Activated CD4-positive, alpha-beta T cell treated with anti-CD3 and anti-CD28 coated beads, Interleukin-10, Interleukin-2, amounts not matched to agents 100 ng/mL and 50 ng/mL, durations not matched to agents 16 hours and 8 hours (primary cell): ENCODE measurements around the gene CNFN.

ENCODE experiments used
- DNase-seq: peaks from one replicate; pipeline ENCODE4 v3.0.0-alpha.2; 2020

CNFN gene

GRCh38 chr19:42407816-42408175 lies 17.7 kb upstream of the CNFN start:
- no peak for DNase-seq

DNA sequence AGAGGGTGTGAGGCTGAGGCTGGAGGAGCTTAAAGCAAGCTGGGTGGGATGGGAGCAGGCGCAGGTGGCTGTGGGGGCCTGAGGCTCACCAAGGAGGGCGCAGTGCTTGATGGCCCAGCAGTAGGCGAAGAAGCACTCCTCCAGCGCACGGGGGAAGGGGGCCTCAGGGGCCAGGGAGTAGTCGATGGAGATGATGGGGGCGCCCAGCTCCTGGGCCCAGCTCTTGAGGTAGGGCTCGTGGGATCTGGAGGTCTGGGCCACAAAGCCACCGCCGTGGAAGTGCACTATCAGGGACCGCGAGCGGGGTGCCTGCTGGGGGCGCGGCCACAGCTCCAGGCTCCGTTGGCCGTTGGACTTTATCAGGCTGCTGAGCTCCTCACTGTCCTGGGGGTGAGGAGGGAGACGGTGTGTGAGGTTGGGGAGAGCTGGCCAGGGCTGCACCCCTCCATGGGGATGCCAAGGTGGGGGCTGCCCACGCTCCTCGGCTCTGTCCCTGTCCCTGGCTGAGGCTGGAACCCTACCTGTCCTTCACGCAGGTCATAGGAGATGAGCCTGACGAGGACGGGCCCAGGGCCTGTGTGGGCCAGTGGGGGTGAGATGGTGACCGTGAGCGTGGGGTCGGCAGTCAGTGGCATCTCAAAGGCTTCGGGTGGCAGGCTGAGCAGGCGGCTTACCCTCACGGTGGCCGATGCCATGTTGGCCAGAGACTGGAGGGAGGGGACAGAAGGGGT lies 17.2 kb upstream of the CNFN start:
- no peak for DNase-seq

DNA sequence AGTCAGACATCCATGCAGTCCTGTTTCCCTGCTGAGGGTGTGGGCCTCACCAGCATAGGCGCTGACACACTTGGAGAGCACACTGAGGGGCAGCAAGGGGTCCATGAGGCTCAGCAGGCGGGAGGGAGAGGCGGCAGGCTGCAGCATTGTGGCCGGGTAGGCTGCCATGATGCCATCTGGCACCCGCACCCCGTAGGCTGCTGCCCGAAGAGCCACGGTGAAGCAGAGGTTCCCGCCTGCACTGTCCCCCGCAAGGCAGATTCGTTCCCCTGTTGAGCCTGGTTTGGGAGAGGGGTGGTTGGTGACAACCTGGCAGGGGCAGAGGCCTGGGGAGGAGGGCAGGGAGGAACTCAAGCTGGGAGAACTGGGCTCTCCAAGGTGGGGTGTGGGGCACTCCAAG lies 16.0 kb upstream of the CNFN start:
- no peak for DNase-seq

DNA sequence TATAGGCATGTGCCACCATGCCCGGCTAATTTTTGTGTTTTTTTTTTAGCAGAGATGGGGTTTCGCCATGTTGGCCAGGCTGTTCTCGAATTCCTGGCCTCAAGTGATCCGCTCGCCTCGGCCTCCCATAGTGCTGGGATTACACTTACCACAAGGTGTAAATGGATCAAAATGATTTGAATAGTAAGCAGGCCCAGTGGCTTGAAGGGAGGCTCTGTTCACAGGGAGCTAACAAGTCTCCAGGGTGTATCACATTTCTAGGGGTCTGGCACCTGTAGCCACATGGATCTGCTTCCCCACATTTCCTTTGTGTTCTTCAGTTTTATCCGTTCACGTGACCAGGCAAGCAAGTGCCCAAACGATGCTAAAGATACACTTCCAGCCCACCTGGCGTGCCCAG lies 13.5 kb upstream of the CNFN start:
- no peak for DNase-seq

DNA sequence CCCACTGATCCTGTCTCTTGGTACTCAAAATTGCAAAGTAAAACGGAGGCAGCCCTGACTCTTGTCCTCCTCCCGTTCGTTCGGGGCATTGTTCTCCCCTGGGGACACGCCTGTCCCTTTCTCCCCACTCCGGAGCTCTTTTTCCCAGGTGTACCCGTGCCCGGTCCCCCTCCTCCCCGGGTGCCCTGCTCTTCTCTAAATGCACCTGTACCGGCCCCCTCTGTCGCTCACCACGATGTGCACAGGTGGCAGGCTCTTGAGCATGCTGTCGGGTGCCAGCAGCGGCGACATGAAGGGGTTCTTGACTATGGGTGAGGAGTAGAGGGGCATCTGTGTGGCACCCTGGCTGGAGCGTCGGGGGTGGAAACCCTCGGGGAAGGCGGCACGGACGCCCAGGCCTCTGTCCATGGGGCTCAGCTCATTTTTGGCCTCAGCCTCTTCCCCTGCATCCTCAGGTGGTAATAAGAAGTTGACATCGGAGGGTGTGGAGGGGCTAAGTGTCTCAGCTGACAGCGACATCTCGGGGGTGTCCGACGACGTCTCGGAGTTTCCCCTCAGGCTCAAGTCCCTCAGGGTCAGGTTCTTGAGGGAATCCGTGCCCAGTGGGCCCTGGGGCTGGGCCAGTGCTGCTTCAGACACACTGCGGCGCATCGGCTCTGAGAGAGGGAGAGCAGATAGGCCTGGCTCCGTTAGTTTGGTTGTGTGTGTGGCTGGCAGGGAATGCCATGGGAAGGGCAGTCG lies 12.4 kb upstream of the CNFN start:
- DNase-seq = no peak

GRCh38 chr19:42401365-42402303 lies 11.5 kb upstream of the CNFN start:
- peak; percentile 74 for DNase-seq

DNA sequence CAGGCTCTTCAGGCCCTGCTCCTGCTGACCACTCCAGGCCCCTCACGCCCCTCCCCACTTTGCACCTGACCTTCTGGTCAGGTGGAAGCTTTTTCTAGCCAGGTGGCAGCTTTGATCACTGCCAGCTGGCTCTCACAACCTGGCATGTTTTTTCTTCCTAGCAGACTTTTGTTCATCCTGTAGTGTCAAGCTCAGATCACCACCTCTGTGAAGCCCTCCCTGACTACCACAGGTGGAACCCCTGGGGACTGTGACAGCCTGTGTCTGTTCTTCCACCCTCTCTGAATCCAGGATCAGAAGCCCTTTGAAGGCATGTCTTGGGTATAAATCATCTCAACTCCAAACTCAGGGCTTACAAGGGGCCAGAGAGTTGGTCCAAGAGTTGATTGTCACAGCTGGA lies 10.3 kb upstream of the CNFN start:
- no peak for DNase-seq

DNA sequence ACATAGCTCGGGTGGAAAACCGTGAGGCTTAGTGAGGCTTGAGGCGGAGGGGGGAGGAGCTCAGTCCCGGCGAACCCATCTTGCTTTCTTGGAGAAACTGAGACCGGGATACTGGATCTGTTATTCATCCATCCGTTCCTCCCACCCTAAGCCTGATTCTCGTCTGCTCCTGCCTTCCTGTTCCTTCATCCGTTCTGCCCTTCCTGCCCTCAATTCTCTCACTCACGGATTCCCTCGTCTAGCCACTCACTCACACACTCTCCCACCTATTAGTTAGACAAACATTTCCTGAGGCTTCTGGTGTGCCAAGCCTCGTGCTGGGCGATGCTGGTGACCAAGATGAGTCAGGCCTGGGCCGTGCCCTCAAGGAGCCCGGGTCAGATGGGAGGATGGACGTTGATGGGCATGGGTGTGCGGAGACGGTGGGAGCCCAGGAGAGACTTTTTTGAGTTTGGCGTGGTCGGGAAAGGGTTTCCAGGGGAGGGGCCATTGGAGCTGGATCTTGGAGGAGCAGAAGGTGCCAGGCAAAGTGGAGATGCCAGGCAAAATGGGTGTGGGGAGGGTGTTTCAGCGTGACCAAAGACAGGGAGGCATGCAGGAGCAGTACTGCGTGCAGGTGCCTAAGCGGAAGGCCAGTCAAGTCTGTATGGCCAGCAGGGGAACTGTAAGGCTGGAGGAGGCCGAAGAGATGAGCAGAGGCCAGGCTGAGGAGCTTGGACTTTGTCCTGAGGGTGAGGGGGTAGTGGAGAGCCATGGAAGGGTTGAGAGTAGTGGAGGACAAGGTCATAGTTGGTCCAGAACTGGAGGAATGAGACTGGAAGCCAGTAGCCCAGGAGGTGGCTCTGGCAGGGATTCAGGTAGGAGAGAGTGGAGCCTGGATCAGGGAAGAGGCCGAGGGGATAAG lies 7.4 kb upstream of the CNFN start:
- DNase-seq = peak; percentile 24

DNA sequence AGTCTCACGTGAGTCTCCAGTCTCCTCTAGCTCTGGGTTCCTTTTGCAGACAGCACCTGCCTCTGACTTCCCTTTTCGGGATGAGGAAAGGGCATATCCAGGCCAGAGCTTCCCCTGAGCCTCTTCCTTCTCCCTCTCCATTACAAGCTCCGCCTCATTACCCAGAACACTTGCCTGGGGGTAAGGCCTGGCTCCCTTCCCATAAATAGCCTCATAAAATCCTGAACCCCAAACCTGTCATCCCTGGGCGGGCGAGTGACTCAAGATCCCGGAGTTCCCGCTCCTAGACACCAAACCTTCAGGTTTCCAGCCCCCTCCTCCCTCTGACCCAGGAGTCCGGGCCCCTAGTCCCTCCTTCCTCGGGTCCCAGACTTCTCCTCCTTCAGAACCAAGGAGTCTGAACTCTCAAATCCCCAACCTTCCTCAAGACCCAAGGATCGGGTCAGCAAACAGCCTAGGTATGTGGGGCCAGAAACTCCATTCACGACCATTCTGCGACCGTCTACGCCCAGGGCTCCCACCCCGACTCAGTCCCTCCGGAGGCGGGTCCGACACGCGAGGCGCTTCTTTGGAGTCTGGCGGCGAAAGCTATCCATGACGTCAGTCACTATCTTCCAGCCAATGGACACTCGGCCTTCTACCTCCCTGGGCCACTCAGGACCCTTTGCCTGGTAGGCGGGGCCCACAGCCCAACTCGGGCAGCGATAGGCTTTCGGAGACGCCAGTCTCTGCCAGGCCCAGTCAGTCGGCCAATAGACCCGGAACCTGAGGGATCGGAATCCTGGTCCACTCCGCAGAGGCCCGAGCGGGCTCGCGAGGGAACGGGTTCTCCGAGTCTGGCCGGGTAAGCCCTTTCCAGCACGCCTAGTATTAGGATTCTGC lies 6.5 kb upstream of the CNFN start:
- peak; percentile 100 for DNase-seq

DNA sequence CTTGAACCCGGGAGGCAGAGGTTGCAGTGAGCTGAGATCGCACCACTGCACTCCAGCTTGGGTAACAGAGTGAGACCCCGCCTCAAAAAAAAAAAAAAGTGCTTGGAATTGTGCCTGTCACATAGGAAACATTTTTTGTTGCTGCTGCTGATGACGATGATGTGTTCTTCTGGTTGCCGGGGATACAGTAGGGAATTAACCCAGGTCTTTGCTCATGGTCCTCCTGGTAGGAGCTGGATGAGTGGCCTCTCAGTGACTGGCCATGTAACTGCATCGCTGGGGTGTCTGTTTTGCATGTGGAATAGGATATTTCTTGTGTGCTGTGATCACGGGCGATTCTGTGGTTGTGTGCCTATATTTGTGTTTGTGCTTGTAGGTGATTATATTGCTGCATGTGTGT lies 4.7 kb upstream of the CNFN start:
- no peak for DNase-seq

DNA sequence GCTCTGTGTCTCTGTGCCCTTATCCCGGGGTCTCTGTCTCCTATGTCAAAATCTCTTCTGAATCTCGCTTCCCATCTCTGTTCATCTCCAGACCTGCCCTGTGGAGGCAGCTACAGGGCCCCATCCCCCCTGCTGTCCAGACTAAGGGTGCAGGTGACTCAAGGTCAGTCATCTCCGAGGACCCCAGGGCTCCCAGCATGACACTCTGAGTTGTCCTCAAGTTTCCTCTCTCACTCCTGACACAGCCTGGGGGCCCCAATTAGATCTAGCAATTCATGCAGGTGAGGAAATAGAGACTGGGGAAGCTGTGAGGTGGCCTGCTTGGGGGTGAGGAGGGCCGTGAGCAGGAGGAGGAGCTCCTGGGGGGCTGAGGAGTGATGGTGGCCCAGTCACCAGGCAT lies 2.1 kb upstream of the CNFN start:
- DNase-seq = no peak

DNA sequence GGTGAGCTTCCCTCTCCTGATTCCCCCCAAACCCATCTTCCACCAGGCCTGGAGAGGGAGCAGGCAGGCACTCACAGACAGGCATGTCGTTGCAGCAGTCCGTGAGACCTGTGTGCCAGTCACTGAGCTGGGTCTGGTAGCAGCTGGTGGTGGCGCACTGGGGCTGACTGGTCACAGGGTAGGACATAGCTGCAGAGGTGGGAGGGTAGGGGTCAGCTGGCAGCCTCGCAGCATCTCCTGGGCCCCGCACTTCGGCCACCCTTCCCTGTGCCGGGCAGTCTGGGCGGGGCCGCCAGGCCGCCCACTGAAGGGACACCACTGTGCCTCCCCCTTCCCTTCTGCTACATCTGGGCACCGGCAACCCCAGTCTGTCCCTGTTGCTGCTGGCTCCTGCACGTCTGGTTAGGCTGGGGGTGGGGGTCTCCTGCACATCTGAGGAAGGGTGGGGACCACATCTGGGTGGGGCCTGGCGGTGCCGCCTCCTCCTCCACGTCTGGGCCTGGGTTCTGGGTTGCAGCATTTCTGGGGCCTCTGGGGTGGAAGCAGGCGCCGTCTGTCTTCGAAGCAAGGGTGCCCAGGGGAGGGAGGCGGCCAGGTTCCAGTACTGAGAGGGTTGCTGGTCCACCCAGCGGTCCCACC lies 1.1 kb downstream of the CNFN start:
- no peak for DNase-seq

DNA sequence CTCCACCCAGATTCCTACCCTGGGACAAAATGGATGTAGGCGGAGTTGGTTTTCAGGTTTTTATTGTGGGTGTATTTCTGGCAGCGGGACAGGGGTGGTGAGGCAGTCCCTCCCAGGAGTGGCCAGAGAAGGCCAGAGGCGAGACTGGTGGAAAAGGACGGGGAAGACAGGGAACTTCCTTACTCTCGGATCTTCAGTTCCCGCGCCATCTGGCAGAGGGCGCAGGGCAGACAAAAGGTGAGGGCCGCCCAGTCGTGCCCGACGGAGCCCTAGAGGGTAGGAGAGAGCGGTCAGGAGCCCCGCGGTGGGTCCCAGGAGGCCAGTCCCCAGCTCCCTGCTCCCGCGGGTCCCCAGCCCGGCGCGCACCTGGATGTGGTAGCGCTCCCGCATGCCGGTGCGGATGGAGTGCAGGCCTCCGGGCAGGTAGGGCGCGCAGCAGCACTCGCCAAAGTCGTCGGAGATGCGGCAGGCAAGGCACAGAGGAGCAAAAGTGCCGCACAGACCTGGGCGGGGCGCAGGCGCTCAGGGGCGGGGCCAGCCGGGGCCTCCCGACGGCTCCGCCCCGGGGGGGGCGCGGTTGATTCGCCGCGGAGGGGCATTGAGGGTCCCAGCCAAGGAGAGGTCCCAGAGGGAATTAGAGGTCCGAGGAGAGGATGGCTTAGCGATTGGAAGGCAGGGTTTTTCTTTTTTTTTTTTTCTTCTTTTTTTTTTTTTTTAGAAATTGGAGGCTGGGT lies 3.0 kb downstream of the CNFN start:
- DNase-seq = peak; percentile 64

- DNase-seq = no peak
Observed at GRCh38 chr19:42380155-42380554, 9.9 kb downstream of the CNFN start.

GRCh38 chr19:42378225-42379215 lies 11.6 kb downstream of the CNFN start:
- no peak for DNase-seq

DNA sequence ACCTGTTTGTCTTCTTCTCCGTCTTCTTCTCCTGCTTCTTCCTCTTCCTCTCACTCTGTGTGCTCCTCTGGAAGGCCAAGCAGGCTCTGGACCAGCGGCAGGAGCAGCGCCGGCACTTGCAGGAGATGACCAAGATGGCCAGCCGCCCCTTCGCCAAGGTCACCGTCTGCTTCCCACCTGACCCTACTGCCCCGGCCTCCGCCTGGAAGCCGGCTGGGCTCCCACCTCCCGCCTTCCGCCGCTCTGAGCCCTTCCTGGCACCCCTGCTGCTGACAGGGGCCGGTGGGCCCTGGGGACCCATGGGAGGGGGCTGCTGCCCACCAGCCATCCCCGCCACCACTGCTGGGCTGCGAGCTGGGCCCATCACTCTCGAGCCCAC lies 13.9 kb downstream of the CNFN start:
- no peak for DNase-seq

GRCh38 chr19:42375415-42376176 lies 14.5 kb downstream of the CNFN start:
- DNase-seq = no peak

DNA sequence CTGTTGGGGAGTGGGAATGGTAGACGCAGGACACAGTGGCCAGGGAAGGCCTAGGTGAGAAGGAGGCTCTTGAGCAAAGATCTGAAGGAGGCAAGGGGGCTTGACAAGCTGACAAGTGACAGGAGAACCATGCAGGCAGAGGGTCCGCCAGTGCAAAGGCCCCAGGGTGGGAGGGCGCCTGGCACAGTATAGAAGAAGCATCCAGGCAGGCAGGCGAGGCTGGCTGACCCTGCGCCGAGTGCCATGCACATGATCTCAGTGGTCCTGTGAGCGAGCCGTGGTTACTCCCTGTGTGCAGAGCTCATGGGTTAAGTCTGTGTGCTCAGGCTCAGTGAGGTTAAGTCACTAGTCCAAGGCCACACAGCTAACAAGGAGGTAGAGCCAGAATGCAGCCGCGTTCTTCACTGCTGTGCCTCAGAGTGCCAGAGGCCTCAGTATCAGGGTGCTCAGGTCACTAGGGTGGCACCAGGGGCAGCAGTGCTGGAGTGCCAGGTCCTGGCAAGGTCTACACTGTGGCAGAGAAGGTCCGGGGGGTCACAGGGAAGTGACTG lies 15.2 kb downstream of the CNFN start:
- DNase-seq = no peak
